Mesodermal cell (in vitro differentiated cells): ENCODE measurements around the gene LGALS9.
"Not testable (repeated sequence)": the region's sequence is repeated elsewhere in the genome, so short reads cannot be mapped to it uniquely, and the experiment has no call there.

Experiments
- H3K27ac ChIP-seq: 2 replicates; pipeline ENCODE4 v1.7.0; 2013; ENCODE audit warnings: mild to moderate bottlenecking, low read depth, low read length, moderate library complexity; ENCODE audit not compliant: severe bottlenecking
- H3K36me3 ChIP-seq: 2 replicates; pipeline ENCODE4 v1.7.1; 2013; ENCODE audit warnings: mild to moderate bottlenecking, low read length, moderate library complexity; ENCODE audit not compliant: control insufficient read depth, insufficient read depth
- H3K4me1 ChIP-seq: one replicate; pipeline ENCODE4 v1.7.1; 2013; ENCODE audit warnings: mild to moderate bottlenecking, low read length; ENCODE audit not compliant: insufficient read depth, control insufficient read depth, poor library complexity, severe bottlenecking
- H3K4me3 ChIP-seq: 2 replicates; pipeline ENCODE4 v1.7.0; 2013; ENCODE audit warnings: low read length, control low read depth, mild to moderate bottlenecking; ENCODE audit not compliant: insufficient read depth, poor library complexity, severe bottlenecking; ENCODE audit errors: extremely low read depth
- H3K9me3 ChIP-seq: 2 replicates; pipeline ENCODE4 v1.7.1; 2013; ENCODE audit warnings: mild to moderate bottlenecking, low read length, moderate library complexity; ENCODE audit not compliant: control insufficient read depth
- WGBS, 2 experiments: methylation state at CpG; one replicate each; pipeline ENCODE4 v1.1.5; 2013; ENCODE audit warnings: missing lambda C conversion rate in 2 of 2; ENCODE audit not compliant: insufficient coverage in 2 of 2; 5-methylcytosine and 5-hydroxymethylcytosine counted together

LGALS9 gene

DNA sequence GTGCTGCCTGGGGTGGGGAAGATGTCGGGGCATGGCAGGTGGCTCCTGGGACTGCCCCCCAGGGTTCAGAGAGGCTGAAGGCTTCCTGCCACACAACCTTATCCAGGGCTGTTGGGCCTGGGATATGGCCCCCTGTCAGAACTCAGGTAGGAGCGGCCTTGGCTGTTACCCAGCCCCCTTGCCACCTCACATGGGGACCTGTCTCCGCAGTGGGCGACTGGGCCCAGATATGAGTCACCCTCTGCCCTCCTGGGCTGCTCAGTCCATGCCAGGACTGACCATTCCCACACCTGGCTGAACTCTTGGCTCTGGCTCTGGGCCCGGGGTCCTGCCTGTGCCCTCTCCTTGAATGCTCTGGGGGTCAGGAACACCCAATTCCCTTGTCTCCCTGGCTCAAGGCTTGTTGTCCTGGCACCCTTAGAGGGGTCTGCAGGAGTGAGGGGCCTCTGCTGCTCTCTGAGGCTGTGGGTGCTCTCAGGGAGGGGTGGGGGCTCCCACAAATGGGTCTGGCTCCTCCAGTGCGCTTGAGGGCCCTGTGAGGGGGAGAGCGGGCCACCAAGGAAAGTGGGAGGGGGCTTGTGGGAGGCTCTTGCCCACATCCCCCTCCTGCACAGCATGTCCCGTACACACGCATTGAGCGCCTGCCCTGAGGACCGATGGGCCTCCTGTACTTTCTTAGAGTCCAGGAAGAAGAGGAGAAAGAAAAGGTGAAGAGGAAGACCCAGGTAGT is 36.0 kb downstream of the LGALS9 start:
- Histone ChIP-seq H3K9me3 (no peaks in the 10 kb centered on the region), H3K4me1 (no peaks in the 10 kb centered on the region), H3K4me3 (no peak overlapping the region), H3K36me3 (no peaks in the 10 kb centered on the region), H3K27ac (no peak overlapping the region)
- 82 to 84% methylated on average over 5 to 6 of the region's 11 CpGs for WGBS, 2 experiments

DNA sequence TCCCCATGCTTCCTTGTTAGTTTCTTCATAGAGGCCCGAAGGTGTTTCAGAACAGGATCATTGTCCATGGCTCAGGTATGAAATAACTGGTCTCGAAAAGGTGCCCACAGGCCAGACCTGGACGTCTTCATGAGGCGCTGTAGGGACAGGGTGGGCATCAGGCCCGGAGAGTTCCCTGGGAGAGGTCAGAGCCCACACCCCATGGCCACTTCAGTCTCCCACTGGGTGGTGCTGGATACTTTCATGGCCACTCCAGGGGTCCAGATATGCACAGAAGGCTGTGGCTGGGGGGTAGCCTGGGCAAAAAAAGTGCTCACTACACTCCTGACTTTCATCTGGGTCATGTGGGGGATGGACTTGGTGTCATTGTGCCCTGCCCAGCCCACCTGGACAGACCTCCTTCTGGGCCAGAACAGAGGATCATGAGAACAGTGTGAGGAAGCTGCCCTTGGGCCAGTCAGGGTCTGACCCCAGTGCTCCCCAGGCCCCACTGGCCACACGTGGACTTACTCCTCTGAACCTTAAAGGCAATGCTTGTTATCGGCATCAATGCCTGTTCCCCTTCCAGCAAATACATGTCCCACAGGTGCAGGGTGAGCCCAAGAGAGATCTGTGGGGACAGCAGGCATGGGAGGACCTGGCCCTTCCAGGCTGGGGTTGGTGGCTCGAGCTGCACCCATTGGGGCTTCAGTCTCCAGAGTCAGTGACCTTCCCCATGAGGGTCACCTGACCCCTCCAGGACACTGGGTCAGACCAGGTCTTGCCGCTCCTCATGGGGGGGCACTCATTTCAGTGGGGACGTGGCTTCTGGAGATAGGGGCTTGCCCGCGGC is 36.9 kb downstream of the LGALS9 start:
- H3K36me3 ChIP-seq = no peaks in the 10 kb centered on the region
- WGBS, 2 experiments = 89 to 92% methylated on average over 10 to 11 of the region's 12 CpGs
- no peak overlapping the region for H3K4me3 ChIP-seq
- H3K4me1 ChIP-seq = no peaks in the 10 kb centered on the region
- no peak overlapping the region for H3K27ac ChIP-seq
- no peaks in the 10 kb centered on the region for H3K9me3 ChIP-seq

DNA sequence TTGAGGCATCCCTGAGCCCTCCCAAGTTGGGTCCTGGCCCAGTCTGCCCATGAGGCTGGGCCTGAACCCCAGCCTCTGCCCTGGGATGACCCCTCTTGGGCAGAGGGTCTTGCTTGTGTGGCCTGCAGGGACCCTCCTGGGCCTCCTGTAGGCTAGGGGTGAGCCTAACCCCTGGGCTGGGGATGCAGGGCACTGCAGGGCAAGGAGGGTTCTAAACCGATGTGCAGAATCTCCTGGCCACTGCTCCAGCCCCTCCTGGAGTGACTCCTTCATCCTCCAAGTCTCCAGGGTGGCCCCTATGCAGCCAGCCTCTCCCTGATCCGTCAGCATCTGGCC is 37.5 kb downstream of the LGALS9 start:
- H3K4me3 ChIP-seq = no peak overlapping the region
- H3K9me3 ChIP-seq = no peaks in the 10 kb centered on the region
- H3K27ac ChIP-seq = no peak overlapping the region
- WGBS, 2 experiments = 67 to 80% methylated on average over 1 to 2 of the region's 2 CpGs
- no peaks in the 10 kb centered on the region for H3K36me3 ChIP-seq
- H3K4me1 ChIP-seq = no peaks in the 10 kb centered on the region

DNA sequence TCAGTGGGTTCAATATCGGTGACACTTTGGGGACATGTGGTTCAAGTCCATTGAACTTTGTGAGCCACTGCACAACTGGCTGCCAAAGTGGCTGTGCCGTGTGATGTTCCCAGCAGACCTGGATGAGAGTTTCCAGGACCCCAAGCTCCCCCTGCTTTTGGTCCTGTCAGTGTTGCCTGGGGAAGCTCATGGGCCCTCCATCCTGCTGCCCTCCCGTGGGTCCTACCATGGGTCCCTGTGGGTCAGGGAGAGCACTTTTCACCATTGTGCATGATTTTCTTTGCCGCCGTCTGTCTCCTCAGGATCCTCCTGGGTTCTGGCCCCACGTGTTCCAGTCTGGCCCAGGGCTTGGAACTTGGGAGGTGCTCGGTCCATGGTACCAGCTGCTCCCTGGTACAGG is 38.1 kb downstream of the LGALS9 start:
- WGBS, 2 experiments = 83 to 93% methylated on average over 7 of the region's 7 CpGs

DNA sequence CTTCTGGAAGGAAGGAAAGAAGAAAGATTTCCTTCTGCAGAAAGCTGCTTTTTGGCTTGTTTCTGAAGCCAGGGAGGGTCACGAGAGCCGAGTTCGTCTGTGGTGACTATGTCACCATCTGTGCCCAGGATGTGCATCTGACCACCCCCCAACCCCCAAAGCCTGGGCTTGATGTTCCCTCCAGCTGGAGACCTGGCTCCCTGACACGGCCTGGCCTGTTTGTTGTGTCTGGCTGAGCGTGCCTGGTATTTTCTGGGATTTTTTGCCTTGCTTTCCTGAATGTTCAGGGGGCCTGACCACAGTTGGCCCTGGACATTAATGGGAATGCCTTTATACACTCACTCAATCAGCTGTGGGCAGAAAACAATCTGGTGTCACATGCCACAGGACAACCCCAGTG is 38.9 kb downstream of the LGALS9 start:
- Histone ChIP-seq H3K36me3 (no peaks in the 10 kb centered on the region), H3K9me3 (no peaks in the 10 kb centered on the region), H3K27ac (no peak overlapping the region), H3K4me3 (no peak overlapping the region), H3K4me1 (no peaks in the 10 kb centered on the region)
- 93 to 96% methylated on average over 4 to 5 of the region's 5 CpGs for whole genome bisulfite sequencing, 2 experiments

More for the DNA sequence above, 38.1 kb downstream of the LGALS9 start:
- Histone ChIP-seq H3K36me3 (no peaks in the 10 kb centered on the region), H3K9me3 (no peaks in the 10 kb centered on the region), H3K4me1 (no peaks in the 10 kb centered on the region), H3K4me3 (no peak overlapping the region), H3K27ac (no peak overlapping the region)

DNA sequence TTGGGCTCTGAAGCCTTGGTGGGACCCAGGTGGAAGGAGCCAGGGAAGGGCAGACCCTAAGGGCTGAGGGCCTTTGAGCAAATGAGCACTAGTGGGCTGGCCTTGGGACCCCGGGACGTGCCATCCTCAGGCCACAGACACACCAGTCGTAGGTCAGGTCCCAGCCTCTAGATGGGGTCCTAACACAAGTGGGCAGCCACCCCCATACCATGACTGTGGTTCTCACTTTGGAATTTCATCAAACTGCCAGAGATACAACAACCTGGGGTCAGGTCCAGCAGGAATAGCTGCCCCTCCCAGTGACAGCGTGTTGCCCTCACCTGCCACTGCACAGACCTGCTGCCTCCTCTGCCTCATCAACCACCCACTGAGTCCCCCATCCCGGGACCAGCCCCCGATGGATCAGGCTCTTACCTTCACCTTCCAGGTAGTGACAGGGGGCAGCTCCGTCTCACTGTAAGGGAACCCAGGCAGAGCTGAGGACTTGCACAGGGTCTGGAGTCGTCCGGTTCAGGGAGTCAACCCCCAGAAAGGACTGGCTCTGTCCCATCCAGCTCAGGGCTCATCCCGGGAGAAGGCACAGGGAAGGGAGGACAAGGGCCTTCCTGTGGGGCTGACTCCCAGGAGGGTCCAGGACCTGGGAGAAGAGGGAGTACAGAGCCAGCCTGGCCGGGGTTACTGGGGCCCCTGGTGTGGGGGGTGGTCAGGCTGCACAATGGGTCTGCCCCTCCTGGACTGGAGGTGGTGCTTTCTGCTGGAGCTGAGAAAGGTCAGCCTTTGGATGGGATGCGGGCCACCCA is 40.0 kb downstream of the LGALS9 start:
- Histone ChIP-seq H3K27ac (no peak overlapping the region), H3K4me3 (no peak overlapping the region), H3K36me3 (no peaks in the 10 kb centered on the region), H3K9me3 (no peaks in the 10 kb centered on the region), H3K4me1 (no peaks in the 10 kb centered on the region)
- WGBS, 2 experiments = 81 to 88% methylated on average over 11 of the region's 12 CpGs

DNA sequence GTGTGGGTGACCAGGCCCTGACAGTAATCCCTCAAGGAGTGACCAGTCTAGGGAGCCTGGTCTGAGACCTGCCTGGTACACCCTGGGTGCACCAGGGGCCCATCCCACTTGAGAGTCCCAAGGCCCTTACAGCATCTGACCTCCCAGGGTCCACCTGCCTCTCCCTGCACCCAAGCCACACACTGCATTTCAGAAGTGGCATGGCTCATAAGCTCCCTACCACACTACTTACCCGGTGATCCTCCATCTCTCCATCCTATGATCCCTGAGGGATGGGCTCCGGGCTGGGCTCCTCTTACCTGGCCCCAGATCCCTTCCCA is 40.6 kb downstream of the LGALS9 start:
- Histone ChIP-seq H3K9me3 (no peaks in the 10 kb centered on the region), H3K4me3 (no peak overlapping the region), H3K27ac (no peak overlapping the region), H3K4me1 (no peaks in the 10 kb centered on the region), H3K36me3 (no peaks in the 10 kb centered on the region)
- WGBS, 2 experiments = 96 to 100% methylated on average over 2 of the region's 2 CpGs

DNA sequence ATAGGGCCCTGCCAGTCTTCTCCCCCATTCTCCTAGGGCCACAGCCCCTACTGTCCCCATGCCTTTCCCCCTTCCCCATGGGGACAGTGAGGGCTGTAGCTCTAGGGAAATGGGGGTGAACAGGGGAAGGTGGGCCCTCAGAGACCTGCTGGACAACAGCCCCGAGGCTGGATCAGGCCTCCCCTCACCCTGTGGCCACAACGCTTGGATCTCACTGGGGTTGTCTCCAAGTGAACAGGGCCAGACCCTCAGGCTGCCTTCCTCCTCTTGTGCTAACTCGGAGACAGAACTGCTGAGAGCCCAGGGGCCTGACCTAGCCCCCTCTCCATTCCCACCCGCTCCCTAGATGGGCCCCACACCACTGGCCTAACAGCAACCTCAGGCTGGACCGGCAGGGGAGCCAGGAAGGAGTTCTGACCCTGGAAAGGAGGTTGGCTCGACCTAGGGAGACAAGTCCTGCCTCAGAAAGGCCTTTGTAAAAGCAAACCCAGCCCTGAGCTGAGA is 41.0 kb downstream of the LGALS9 start:
- not testable (repeated sequence) for H3K27ac ChIP-seq, H3K36me3 ChIP-seq, H3K4me1 ChIP-seq, H3K9me3 ChIP-seq, H3K4me3 ChIP-seq
- 54 to 88% methylated on average over 3 to 5 of the region's 6 CpGs for WGBS, 2 experiments

DNA sequence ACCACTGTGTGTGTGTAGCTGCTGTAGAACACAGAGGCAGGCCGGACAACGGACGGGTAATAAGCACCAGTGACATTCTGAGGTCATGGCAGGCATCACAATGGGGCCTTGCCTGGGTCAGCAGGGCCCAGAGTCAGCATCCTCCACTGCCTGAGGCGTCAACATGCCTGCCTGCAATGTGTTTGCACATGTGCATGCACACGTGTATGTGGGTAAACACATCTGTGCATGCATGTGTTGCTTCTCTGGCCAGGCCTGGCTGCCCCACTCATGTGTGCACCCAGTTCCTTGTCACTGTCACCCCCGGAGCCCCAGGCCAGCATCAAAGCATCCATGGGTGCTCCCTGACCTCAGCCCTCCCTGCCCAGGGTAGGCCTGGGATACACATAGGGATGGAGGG is 43.3 kb downstream of the LGALS9 start:
- WGBS, 2 experiments = 87 to 90% methylated on average over 5 to 6 of the region's 6 CpGs
- no peaks in the 10 kb centered on the region for H3K4me1 ChIP-seq
- H3K4me3 ChIP-seq = no peak overlapping the region
- H3K27ac ChIP-seq = no peak overlapping the region
- no peaks in the 10 kb centered on the region for H3K9me3 ChIP-seq
- H3K36me3 ChIP-seq = no peaks in the 10 kb centered on the region

DNA sequence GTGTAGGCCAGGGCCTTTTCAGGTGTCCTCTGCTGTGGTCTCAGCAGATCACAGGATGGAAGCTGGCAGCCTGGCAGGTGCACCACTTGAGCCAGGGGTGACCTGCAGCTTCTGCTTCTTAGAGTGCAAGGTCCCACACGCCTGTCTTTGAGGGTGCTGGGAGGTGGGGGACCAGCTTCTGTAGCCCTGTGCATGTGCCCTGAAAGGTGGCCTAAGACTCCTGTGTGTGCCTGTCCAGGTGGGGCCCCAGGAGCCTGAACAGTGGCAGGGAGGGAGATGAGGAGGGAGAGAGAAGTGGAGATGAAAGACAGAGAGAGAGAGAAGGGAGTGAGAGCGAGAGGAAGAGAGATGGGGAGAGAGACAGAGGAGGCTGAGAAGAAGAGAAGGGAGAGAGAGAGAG is 46.2 kb downstream of the LGALS9 start:
- Histone ChIP-seq H3K9me3 (no peaks in the 10 kb centered on the region), H3K36me3 (no peaks in the 10 kb centered on the region), H3K27ac (no peak overlapping the region), H3K4me1 (no peaks in the 10 kb centered on the region), H3K4me3 (no peak overlapping the region)
- 84 to 86% methylated on average over 2 of the region's 2 CpGs for WGBS, 2 experiments
